ENCODE results near the gene CAMK2D. TPM values are rescaled to one million over a fixed set of nuclear protein-coding genes. Genes with fewer than 3 reads are reported as not detected.
A peak's percentile ranks its signal among the peaks of the same experiment; 100 is the strongest.

Gene CAMK2D
- total and polyA plus RNA-seq, 2 donors, result 33.8 to 125 TPM

GRCh38 chr4:113469023-113469390 lies 292.5 kb downstream of the CAMK2D start:
- H3K4me3 ChIP-seq (ENCODE audit: low read depth, low read length), result no peak overlapping the region
- DNase-seq (ENCODE audit: extremely low spot score), result no peak
- WGBS, result 77% methylated on average over 1 of the region's 1 CpG
- H3K36me3 ChIP-seq (ENCODE audit: insufficient read depth), result peaks cover under 1% of the 10 kb centered on the region
- peak overlapping the region; percentile 80 for H3K27ac ChIP-seq (ENCODE audit: low read depth)
- peaks cover 1% of the 10 kb centered on the region for H3K4me1 ChIP-seq (ENCODE audit: insufficient read depth)

DNA sequence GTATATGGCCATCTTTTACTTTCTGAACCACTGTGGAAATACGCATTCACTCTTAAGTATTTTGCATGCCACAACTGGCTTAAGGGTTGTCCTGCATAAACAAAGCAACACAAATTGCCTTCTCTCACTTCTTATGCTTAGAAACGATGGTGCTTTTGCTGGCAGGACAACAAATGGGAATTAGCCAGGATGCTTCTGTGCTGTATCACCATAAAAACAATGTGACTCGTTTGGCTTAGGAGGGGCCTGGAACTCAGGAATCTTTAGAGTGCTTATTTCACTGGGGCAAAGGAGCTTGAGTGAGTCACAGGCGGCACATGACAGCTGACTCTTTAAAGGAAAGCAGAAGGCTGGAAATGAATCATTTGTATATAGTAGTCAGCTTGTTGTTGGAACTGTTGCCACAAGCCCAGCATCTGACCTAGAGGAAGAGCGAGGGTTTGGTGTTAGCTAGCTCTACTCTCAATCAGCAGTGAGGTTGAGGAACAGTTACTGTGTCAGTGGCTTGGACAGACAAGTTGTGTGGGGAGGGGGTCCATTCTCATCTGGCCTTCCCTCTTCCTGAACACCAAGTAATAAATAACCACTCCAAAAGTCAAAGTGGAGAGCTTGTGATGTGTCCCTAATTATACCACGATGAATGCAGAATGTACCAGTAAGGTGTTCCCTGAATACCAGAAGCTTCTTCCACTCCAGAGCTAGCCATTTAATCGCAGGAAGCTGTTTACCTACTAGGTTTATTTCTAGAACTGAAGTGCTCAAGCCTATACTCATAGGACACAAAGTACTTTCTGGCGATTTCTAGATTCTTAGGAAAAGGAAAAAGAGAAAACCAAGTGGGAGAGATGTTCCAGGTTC lies 293.1 kb downstream of the CAMK2D start:
- no peak overlapping the region for H3K4me3 ChIP-seq (ENCODE audit: low read depth, low read length)
- peaks cover 1% of the 10 kb centered on the region for H3K4me1 ChIP-seq (ENCODE audit: insufficient read depth)
- DNase-seq (ENCODE audit: extremely low spot score), result peak; percentile 49
- 22% methylated on average over 8 of the region's 8 CpGs for WGBS
- H3K36me3 ChIP-seq (ENCODE audit: insufficient read depth), result peaks cover 2% of the 10 kb centered on the region
- H3K27ac ChIP-seq (ENCODE audit: low read depth), result peak overlapping the region; percentile 82

- Histone ChIP-seq H3K27ac (ENCODE audit: low read depth) (peak overlapping the region; percentile 82), H3K4me3 (ENCODE audit: low read depth, low read length) (no peak overlapping the region), H3K4me1 (ENCODE audit: insufficient read depth) (peaks cover 1% of the 10 kb centered on the region), H3K36me3 (ENCODE audit: insufficient read depth) (peaks cover 2% of the 10 kb centered on the region)
- 28% methylated on average over 2 of the region's 2 CpGs for WGBS
- DNase-seq (ENCODE audit: extremely low spot score), result no peak
These were observed 294.0 kb downstream of the CAMK2D start for GRCh38 chr4:113467581-113467980.

- H3K27ac ChIP-seq (ENCODE audit: low read depth), result no peak overlapping the region
- H3K4me1 ChIP-seq (ENCODE audit: insufficient read depth), result no peaks in the 10 kb centered on the region
- 89% methylated on average over 1 of the region's 1 CpG for WGBS
- H3K4me3 ChIP-seq (ENCODE audit: low read depth, low read length), result no peak overlapping the region
- H3K36me3 ChIP-seq (ENCODE audit: insufficient read depth), result peaks cover 2% of the 10 kb centered on the region
- no peak for DNase-seq (ENCODE audit: extremely low spot score)
These were observed 299.3 kb downstream of the CAMK2D start for GRCh38 chr4:113462286-113462685.

- H3K27ac ChIP-seq (ENCODE audit: low read depth), result no peak overlapping the region
- DNase-seq (ENCODE audit: extremely low spot score), result no peak
- H3K4me1 ChIP-seq (ENCODE audit: insufficient read depth), result no peaks in the 10 kb centered on the region
These were observed 300.3 kb downstream of the CAMK2D start for GRCh38 chr4:113461281-113461680.

GRCh38 chr4:113457886-113458285 lies 303.7 kb downstream of the CAMK2D start:
- H3K4me3 ChIP-seq (ENCODE audit: low read depth, low read length), result no peak overlapping the region

More at GRCh38 chr4:113461281-113461680, 300.3 kb downstream of the CAMK2D start:
- Histone ChIP-seq H3K36me3 (ENCODE audit: insufficient read depth) (peaks cover 3% of the 10 kb centered on the region), H3K4me3 (ENCODE audit: low read depth, low read length) (no peak overlapping the region)

GRCh38 chr4:113457121-113457520 lies 304.4 kb downstream of the CAMK2D start:
- H3K4me3 ChIP-seq (ENCODE audit: low read depth, low read length), result no peak overlapping the region
- no peak overlapping the region for H3K27ac ChIP-seq (ENCODE audit: low read depth)
- H3K4me1 ChIP-seq (ENCODE audit: insufficient read depth), result no peaks in the 10 kb centered on the region
- DNase-seq (ENCODE audit: extremely low spot score), result no peak
- peaks cover 2% of the 10 kb centered on the region for H3K36me3 ChIP-seq (ENCODE audit: insufficient read depth)
- WGBS, result 98% methylated on average over 8 of the region's 8 CpGs

More at GRCh38 chr4:113457886-113458285, 303.7 kb downstream of the CAMK2D start:
- Histone ChIP-seq H3K4me1 (ENCODE audit: insufficient read depth) (no peaks in the 10 kb centered on the region), H3K27ac (ENCODE audit: low read depth) (no peak overlapping the region), H3K36me3 (ENCODE audit: insufficient read depth) (peaks cover 2% of the 10 kb centered on the region)
- no peak for DNase-seq (ENCODE audit: extremely low spot score)

GRCh38 chr4:113455061-113455460 lies 306.5 kb downstream of the CAMK2D start:
- WGBS, result 68% methylated on average over 2 of the region's 2 CpGs
- no peak for DNase-seq (ENCODE audit: extremely low spot score)
- Histone ChIP-seq H3K4me1 (ENCODE audit: insufficient read depth) (no peaks in the 10 kb centered on the region), H3K27ac (ENCODE audit: low read depth) (no peak overlapping the region), H3K4me3 (ENCODE audit: low read depth, low read length) (no peak overlapping the region), H3K36me3 (ENCODE audit: insufficient read depth) (peaks cover 2% of the 10 kb centered on the region)

DNA sequence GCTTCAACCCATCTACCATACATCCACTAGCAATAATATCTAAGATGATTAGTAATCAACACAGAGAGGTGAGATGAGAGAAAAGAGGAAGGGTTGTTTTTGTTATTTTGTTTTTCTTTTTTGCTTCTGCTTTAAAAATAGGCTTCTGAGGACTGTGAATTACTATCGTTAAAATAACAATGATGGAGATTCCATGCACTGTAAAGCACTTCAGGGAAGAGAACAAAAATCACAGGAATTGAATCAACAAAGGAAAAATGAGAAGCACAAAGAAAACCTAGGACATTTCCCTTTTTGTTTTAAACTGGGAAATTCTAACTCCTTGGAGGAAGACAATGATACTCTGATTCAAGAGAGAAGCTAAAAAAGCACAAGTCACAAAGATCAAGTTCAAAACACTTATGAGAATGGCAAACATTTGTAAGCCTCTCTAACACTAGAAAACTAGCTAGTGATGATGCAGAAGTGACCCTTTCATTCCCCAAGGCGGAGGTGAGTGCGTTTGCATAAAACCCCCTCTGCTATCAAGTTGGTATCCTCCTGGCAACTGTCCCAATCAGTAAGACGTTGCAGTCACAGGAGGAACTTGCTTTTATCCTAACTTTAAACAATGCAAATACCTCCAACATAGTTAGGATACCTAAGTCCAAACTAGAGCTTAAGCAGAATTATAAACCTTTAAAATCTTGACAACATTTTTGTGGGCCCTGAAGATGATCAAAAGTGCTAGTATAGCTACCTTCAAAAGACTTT lies 308.5 kb downstream of the CAMK2D start:
- no peak overlapping the region for H3K27ac ChIP-seq (ENCODE audit: low read depth)
- DNase-seq (ENCODE audit: extremely low spot score), result no peak

DNA sequence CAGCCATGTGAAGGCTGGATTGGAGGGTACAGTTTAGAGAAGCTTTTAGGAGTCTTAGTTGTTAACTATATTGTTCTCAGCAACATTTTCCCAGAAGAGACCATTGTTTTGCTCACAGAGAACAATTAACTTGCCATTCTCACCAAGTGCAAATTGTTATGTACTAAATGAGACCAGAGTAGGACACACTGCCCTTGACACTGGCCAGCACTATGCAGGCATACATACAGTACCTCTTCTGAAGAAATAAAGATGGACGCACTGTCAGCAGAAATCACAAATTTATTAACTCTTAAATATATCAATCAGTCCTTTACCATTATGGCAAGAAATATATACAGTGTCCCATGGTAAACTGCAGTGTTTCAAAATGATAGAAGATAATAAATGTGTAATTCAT lies 309.4 kb downstream of the CAMK2D start:
- Histone ChIP-seq H3K27ac (ENCODE audit: low read depth) (no peak overlapping the region), H3K4me3 (ENCODE audit: low read depth, low read length) (no peak overlapping the region), H3K4me1 (ENCODE audit: insufficient read depth) (no peaks in the 10 kb centered on the region), H3K36me3 (ENCODE audit: insufficient read depth) (no peaks in the 10 kb centered on the region)
- 94% methylated on average over 1 of the region's 1 CpG for WGBS
- no peak for DNase-seq (ENCODE audit: extremely low spot score)

More for the DNA sequence above, 308.5 kb downstream of the CAMK2D start:
- H3K4me1 ChIP-seq (ENCODE audit: insufficient read depth), result no peaks in the 10 kb centered on the region
- WGBS, result 29% methylated on average over 4 of the region's 4 CpGs
- no peak overlapping the region for H3K4me3 ChIP-seq (ENCODE audit: low read depth, low read length)
- peaks cover 2% of the 10 kb centered on the region for H3K36me3 ChIP-seq (ENCODE audit: insufficient read depth)

DNA sequence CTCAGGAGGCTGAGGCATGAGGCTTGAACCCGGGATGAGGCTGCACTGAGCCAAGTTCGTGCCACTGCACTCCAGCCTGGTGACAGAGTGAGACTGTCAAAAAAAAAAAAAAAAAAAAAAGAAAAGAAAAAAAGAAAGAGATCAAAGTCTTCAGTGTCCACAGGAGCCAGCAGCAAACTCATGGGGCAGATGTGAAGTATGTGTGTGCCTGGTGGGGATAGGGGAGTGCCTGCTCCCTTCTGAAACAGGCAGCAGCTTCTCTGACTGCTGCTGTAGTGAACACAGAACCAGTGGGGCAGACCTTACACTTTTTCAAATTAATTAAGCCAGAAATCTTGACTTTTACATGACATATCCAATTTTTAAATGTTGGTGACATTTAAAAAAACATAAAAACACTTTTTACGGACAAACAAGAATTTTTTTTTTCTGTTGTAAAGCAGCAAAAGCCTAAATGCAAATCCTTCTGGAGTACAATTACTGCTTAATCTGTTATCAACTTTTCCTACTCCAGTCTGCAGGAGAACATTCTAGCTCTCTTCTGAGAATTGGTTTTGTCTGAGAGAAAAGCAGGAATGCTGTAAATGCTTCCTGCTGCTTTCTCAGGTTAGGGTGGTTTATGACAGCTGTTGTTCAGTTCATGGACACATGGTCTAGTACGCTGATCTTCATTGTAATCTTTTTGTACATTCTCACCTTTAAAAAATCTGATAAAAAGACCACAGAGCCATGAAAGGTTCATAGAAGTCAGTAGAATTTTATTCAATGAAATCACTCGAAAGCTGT lies 311.1 kb downstream of the CAMK2D start:
- no peaks in the 10 kb centered on the region for H3K36me3 ChIP-seq (ENCODE audit: insufficient read depth)
- DNase-seq (ENCODE audit: extremely low spot score), result no peak
- no peaks in the 10 kb centered on the region for H3K4me1 ChIP-seq (ENCODE audit: insufficient read depth)
- H3K4me3 ChIP-seq (ENCODE audit: low read depth, low read length), result no peak overlapping the region
- H3K27ac ChIP-seq (ENCODE audit: low read depth), result no peak overlapping the region
- 94% methylated on average over 5 of the region's 5 CpGs for WGBS

GRCh38 chr4:113449410-113449974 lies 312.0 kb downstream of the CAMK2D start:
- H3K36me3 ChIP-seq (ENCODE audit: insufficient read depth), result no peaks in the 10 kb centered on the region
- H3K4me3 ChIP-seq (ENCODE audit: low read depth, low read length), result no peak overlapping the region
- no peaks in the 10 kb centered on the region for H3K4me1 ChIP-seq (ENCODE audit: insufficient read depth)
- peak overlapping the region; percentile 43 for H3K27ac ChIP-seq (ENCODE audit: low read depth)
- WGBS, result 65% methylated on average over 1 of the region's 1 CpG
- no peak for DNase-seq (ENCODE audit: extremely low spot score)

DNA sequence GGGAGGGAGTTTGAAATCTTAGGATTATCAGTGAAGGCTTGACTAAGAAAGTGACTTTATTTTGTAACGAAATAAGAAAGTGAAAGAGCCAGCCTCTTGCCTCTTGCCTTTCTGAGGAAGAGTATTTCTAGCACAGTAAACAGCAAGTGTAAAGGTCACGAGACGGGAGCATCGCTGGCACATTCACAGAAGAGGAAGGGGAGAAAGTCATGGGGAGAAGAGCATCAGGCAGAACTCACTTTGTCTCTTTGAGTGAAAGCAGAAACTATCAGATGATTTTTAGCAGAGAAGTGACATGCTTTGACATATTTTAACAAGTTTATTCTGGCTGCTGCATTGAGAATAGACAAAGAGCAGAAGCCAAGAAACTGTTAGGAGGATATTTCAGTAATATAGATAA lies 313.8 kb downstream of the CAMK2D start:
- no peak overlapping the region for H3K4me3 ChIP-seq (ENCODE audit: low read depth, low read length)
- no peaks in the 10 kb centered on the region for H3K36me3 ChIP-seq (ENCODE audit: insufficient read depth)
- WGBS, result 14% methylated on average over 4 of the region's 4 CpGs
- H3K4me1 ChIP-seq (ENCODE audit: insufficient read depth), result no peaks in the 10 kb centered on the region
- DNase-seq (ENCODE audit: extremely low spot score), result no peak
- no peak overlapping the region for H3K27ac ChIP-seq (ENCODE audit: low read depth)
